C4-2B (cell line): ENCODE data around the gene AP1M1.

Source experiments
- H3K27ac ChIP-seq: fragments of 450-650 bp; 2 replicates; pipeline ENCODE4 v1.5.1; 2017
- ZFX ChIP-seq: fragments of 450-650 bp; IDR thresholded peaks from 2 replicates; pipeline ENCODE4 v1.6.1; 2017
- TF ChIP-seq, protein P1 (sequence below): fragments of 450-650 bp; conservative IDR thresholded peaks from 2 replicates; pipeline ENCODE4 v1.5.1; 2017; ENCODE audit warnings: mild to moderate bottlenecking

AP1M1 gene

DNA sequence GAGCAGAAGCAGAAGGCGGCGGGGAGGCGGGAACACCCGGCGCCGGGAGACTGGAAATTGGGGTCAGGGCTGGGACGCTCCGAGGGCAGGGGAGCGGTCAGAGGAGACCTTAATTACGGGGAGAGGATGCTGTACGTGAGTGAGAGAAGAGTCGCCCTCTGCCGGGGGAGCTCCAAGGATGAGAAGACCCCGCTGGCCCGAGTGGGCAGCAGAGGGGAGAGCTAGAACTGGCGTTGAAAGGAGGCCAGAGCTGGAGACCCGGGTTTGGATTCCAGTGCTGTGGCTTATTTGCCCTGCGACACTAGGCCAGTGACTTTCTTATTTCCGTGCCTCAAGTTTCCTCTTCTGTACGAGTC is 12.0 kb upstream of the AP1M1 start:
- TF ChIP-seq ZFX: no peak
- TF ChIP-seq, protein P1, sequence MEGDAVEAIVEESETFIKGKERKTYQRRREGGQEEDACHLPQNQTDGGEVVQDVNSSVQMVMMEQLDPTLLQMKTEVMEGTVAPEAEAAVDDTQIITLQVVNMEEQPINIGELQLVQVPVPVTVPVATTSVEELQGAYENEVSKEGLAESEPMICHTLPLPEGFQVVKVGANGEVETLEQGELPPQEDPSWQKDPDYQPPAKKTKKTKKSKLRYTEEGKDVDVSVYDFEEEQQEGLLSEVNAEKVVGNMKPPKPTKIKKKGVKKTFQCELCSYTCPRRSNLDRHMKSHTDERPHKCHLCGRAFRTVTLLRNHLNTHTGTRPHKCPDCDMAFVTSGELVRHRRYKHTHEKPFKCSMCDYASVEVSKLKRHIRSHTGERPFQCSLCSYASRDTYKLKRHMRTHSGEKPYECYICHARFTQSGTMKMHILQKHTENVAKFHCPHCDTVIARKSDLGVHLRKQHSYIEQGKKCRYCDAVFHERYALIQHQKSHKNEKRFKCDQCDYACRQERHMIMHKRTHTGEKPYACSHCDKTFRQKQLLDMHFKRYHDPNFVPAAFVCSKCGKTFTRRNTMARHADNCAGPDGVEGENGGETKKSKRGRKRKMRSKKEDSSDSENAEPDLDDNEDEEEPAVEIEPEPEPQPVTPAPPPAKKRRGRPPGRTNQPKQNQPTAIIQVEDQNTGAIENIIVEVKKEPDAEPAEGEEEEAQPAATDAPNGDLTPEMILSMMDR: no peak; the same call in 1 of the 2 replicates
- peak overlapping the region; percentile 79 for H3K27ac ChIP-seq

DNA sequence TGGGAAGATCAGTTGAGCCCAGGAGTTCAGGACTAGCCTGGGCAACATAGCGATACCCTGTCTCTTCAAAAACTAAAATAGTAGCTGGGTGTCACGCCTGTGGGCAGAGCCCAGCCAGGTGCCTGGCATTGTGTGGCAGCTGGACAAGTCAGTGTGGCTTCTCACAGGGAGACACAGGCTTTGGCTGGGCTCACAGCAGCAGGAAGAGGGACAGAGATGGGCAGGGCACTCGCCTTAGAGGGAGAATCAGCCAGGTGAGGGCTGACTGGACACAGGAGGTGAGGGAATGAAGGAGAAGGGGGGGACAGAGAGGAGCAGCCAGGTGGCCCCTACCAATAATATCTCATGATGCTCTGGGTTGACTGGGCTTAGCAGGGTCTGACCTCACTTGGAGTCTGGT is 9.2 kb upstream of the AP1M1 start:
- no peak for TF ChIP-seq ZFX
- TF ChIP-seq, protein P1: no peak
- no peak overlapping the region for H3K27ac ChIP-seq

DNA sequence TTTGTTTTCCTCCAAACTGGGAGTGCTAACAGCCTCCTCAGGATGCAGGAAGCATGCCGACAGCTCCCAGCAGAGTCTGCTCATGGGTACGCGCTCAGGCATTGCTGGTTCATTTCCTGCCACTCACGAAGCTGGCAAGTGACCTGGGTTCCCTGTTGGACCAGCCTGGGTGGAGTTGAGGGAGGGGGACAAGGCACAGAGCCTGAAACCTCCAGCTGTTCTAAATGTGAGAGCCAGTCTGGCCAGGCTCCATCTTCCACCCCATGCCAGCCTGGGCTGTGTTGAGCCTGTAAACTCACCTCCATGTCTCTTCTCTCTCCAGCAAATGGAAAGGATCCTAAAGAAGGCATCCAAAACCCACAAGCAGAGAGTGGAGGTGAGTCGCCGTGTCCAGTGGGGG is 7.5 kb upstream of the AP1M1 start:
- no peak overlapping the region for H3K27ac ChIP-seq
- no peak for TF ChIP-seq ZFX
- TF ChIP-seq, protein P1: no peak

DNA sequence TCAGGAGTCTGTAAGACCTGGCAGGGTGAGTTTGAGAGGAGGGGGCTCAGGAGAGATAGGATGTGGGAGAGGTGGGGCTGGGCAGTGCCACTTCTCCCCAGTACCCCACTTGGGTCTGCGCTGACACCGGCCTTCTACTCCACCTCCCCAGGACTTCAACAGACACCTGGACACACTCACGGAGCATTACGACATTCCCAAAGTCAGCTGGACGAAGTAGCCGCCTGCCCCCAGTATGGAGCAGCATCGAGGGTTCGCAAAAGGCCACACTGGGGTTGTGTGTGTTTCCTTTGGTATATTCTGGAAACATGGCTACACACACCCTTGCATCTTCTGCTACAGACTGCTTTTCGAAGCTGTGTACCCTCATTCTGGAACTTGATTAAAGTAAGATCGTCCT is 7.0 kb upstream of the AP1M1 start:
- TF ChIP-seq ZFX: no peak
- TF ChIP-seq, protein P1: no peak
- H3K27ac ChIP-seq: no peak overlapping the region

DNA sequence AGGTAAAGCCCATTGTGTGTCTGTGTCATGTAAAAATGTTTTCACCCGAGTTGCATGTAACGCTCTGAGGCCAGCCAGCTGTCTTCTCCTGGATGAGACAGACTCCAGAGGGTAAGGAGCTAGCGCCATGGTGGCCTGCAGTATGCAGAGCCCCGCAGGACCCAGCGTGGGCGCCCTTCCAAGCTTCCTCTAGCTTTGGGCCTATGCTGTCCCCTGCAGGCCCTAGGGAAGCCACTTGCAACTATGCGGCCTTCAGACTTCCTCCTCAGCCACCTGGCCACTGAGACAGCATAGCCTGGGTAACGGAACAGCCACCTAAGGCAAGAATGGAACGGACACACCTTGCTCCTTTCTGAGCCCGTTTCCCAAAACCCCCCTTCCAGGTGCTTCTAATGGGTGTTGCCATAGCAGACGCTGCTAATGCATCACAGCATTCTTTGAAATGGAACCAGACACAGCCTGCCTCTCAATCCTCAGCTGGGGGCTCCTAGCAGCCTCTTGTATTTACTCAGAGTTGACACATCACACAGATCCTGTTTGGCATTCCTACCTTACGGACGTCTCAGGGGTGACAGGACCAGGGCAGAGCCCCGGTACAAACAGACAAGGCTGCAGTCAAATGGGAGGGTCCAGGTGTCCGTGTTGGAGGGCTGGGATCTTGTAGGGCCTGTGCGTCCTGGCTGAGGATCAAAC is 6.3 kb upstream of the AP1M1 start:
- TF ChIP-seq ZFX: no peak
- TF ChIP-seq, protein P1: no peak
- no peak overlapping the region for H3K27ac ChIP-seq

DNA sequence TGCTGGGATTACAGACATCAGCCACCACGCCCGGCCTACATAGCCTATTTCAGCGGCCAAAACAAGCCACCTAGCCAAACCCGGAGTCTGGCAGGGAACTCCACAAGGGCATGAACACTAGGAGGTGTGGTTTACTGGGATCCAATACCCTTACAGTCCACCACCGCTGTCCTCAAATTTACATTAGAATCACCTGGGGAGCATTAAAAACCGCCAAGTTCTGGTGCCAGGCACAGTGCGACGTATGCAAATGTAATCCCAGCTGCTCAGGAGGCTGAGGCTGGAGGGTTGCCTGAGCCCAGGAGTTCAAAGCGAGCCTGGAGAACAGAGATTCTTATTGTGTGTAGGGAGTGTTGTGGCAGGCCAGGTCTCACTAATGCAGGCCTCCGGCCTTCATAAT is 4.2 kb upstream of the AP1M1 start:
- TF ChIP-seq, protein P1: no peak
- no peak for TF ChIP-seq ZFX
- no peak overlapping the region for H3K27ac ChIP-seq

DNA sequence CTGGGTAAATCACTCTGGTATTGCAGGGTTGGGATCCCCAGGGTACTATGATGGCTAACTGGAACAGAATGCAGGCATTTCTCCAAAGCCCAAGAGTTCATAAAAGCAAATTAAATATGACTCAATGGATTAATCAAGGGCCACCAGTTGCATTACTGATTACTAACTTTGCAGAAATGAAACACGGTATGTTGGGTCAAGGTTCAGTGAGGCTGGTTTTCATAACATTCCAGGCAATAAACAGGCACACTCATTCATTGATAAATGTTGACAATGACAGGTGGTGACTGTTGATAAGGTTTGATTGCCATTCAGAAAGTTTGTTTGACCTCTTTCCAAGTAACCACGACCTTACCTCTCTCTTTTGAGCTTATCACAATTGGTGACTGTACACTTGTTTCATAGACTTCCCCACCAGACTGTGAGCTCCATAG is 506 bp upstream of the AP1M1 start:
- H3K27ac ChIP-seq: peak overlapping the region; percentile 76
- no peak for TF ChIP-seq ZFX
- TF ChIP-seq, protein P1: no peak
